Nephron progenitor cell (in vitro differentiated cells): ENCODE data around the gene ADCK2.
"Not testable (repeated sequence)": the region's sequence is repeated elsewhere in the genome, so short reads cannot be mapped to it uniquely, and the experiment has no call there.

Experiments
- DNase-seq: peaks from one replicate; pipeline ENCODE4 v3.0.0; 2021
- H3K27ac Mint-ChIP-seq: 2 replicates; pipeline ENCODE4 v1.8.0; 2021; ENCODE audit warnings: mild to moderate bottlenecking, moderate library complexity, mixed read lengths
- H3K27me3 Mint-ChIP-seq: 2 replicates; pipeline ENCODE4 v1.8.0; 2021; ENCODE audit warnings: mild to moderate bottlenecking, low read depth, mixed read lengths; ENCODE audit not compliant: poor library complexity
- H3K36me3 Mint-ChIP-seq: 2 replicates; pipeline ENCODE4 v1.8.0; 2021; ENCODE audit warnings: low read depth, mixed read lengths
- H3K4me1 Mint-ChIP-seq: 2 replicates; pipeline ENCODE4 v1.8.0; 2021; ENCODE audit warnings: mixed read lengths
- H3K4me3 Mint-ChIP-seq: 2 replicates; pipeline ENCODE4 v1.8.0; 2021; ENCODE audit warnings: mild to moderate bottlenecking, moderate library complexity, mixed read lengths
- H3K9me3 Mint-ChIP-seq: 2 replicates; pipeline ENCODE4 v1.8.0; 2021; ENCODE audit warnings: mild to moderate bottlenecking, moderate library complexity, mixed read lengths
- CTCF ChIP-seq: fragments of 200-600 bp; sonication (generic); IDR thresholded peaks from 2 replicates; pipeline ENCODE4 v1.5.0; 2021; ENCODE audit warnings: antibody characterized with exemption

Gene ADCK2

DNA sequence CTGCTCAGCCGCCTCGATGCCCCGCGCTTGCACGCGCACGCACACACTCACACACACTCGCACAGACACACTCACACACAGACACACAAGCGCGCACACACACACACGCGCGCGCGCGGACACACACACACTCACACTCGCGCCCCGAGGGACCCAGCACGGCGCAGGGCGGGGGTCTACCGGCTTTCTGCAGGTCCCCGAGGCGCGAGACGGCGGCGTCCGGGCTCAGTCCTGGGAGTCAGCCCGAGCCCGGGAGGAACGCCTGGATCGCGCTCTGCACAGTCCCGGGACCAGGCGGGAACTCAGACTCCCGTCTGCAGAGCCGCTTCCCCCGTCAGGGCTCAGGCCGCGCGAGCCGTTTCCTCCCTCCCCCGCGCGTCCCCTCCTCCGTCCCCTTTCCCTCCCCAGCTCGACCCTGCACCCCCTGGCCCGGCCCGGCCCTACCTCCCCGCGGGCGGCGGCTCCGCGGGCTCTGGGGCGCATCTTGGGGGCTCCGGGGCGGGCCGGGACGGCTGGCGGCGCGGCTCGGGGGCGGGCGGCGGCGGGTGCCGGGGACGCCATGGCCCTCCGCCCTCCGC lies 32.6 kb upstream of the ADCK2 start:
- Mint-ChIP-seq H3K27ac (peak overlapping the region; percentile 98), H3K9me3 (no peaks in the 10 kb centered on the region), H3K36me3 (peaks cover 10% of the 10 kb centered on the region), H3K4me1 (peaks cover 72% of the 10 kb centered on the region), H3K4me3 (peak overlapping the region; percentile 99), H3K27me3 (peaks cover 3% of the 10 kb centered on the region)
- peak; percentile 68 for DNase-seq
- TF ChIP-seq CTCF, result no peak

- TF ChIP-seq CTCF, result no peak
- peaks cover 3% of the 10 kb centered on the region for H3K27me3 Mint-ChIP-seq
- peaks cover 4% of the 10 kb centered on the region for H3K36me3 Mint-ChIP-seq
- H3K4me1 Mint-ChIP-seq, result peaks cover 65% of the 10 kb centered on the region
- peak within 1 kb of the TSS; percentile 99 for H3K4me3 Mint-ChIP-seq
- H3K27ac Mint-ChIP-seq, result peak within 1 kb of the TSS; percentile 98
- DNase-seq, result peak; percentile 89
- no peaks in the 10 kb centered on the region for H3K9me3 Mint-ChIP-seq
Measured at GRCh38 chr7:140640727-140641523, 31.8 kb upstream of the ADCK2 start, which contains the start of gene DENND2A. TSS of gene DENND2A (minus strand) at chr7:140640813. CDS start at chr7:140602397, 38,416 bp downstream.

DNA sequence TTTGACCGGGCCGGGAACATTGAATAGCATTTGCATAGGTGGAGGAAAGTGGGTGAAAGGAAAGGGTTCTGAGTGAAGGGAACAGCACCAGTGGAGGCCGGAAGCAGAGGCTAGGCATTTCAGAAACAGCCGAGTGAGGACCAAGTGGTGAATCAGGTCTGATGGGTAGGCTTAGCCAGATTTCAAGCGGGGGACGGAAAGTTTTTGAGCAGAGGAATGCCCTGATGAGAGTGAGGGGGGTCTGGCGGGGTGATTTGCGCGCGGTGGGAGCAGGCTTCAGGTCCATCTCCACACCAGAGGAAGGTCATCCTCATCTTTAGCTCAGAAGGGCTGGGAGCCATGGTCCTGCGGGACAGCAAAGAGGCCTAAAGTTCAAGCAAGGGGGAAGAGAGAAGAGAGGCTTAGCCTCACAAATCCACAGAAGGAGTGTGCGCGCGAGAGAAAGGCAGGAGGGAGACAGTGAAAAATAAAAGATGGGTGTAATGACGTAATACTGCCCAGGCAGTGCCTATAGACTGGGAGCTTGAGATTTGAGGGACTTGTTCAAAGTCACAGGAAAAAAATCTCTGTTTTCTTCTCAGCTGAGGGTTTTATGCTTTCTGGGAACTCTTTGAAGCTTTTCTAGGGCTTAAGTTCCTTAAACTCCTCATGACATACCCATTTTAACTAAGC lies 31.1 kb upstream of the ADCK2 start:
- peaks cover 64% of the 10 kb centered on the region for H3K4me1 Mint-ChIP-seq

GRCh38 chr7:140643416-140643815 lies 29.3 kb upstream of the ADCK2 start:
- Mint-ChIP-seq H3K4me3 (no peak overlapping the region), H3K4me1 (peaks cover 58% of the 10 kb centered on the region), H3K9me3 (no peaks in the 10 kb centered on the region), H3K36me3 (no peaks in the 10 kb centered on the region), H3K27me3 (peaks cover 3% of the 10 kb centered on the region), H3K27ac (no peak overlapping the region)
- no peak for DNase-seq
- TF ChIP-seq CTCF, result no peak

More for the DNA sequence above, 31.1 kb upstream of the ADCK2 start:
- TF ChIP-seq CTCF, result no peak
- peaks cover 3% of the 10 kb centered on the region for H3K27me3 Mint-ChIP-seq
- DNase-seq, result no peak
- no peaks in the 10 kb centered on the region for H3K9me3 Mint-ChIP-seq
- H3K27ac Mint-ChIP-seq, result peak overlapping the region; percentile 74
- H3K4me3 Mint-ChIP-seq, result peak overlapping the region; percentile 77
- H3K36me3 Mint-ChIP-seq, result no peaks in the 10 kb centered on the region

DNA sequence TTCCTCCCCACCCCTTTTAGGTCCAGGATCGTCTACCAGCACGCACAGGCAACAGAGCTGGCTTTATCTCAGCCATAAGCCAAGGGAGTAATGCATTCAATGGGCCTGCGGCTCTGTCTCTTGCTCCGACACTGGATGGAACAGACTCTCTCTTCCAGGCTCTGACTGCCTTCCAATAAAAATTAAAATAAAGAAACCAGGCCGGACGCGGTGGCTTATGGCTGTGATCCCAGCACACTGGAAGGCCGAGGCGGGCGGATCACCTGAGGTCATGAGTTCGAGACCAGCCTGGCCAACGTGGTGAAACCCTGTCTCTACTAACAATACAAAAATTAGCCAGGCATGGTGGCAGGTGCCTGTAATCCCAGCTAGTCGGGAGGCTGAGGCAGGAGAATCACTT lies 28.0 kb upstream of the ADCK2 start:
- H3K27ac Mint-ChIP-seq, H3K27me3 Mint-ChIP-seq: not testable (repeated sequence)
- H3K4me1 Mint-ChIP-seq, result peaks cover 51% of the 10 kb centered on the region

GRCh38 chr7:140645166-140645900 lies 27.4 kb upstream of the ADCK2 start:
- TF ChIP-seq CTCF, result peak; percentile 31
- peaks cover 51% of the 10 kb centered on the region for H3K4me1 Mint-ChIP-seq
- no peaks in the 10 kb centered on the region for H3K36me3 Mint-ChIP-seq
- no peak for DNase-seq
- no peaks in the 10 kb centered on the region for H3K9me3 Mint-ChIP-seq
- H3K4me3 Mint-ChIP-seq, result no peak overlapping the region
- peaks cover 3% of the 10 kb centered on the region for H3K27me3 Mint-ChIP-seq
- H3K27ac Mint-ChIP-seq, result no peak overlapping the region

More for the DNA sequence above, 28.0 kb upstream of the ADCK2 start:
- not testable (repeated sequence) for H3K9me3 Mint-ChIP-seq, H3K36me3 Mint-ChIP-seq, DNase-seq, H3K4me3 Mint-ChIP-seq
